NOMO-1 treated with dmso at 0.1 percent for 144 hours (cell line): ENCODE results near the gene COL4A6.

Source experiments
- DNase-seq: peaks from one replicate; lab custom pipeline; 2025; ENCODE audit not compliant: unreplicated experiment; lab: John Stamatoyannopoulos, UW

COL4A6 gene

DNA sequence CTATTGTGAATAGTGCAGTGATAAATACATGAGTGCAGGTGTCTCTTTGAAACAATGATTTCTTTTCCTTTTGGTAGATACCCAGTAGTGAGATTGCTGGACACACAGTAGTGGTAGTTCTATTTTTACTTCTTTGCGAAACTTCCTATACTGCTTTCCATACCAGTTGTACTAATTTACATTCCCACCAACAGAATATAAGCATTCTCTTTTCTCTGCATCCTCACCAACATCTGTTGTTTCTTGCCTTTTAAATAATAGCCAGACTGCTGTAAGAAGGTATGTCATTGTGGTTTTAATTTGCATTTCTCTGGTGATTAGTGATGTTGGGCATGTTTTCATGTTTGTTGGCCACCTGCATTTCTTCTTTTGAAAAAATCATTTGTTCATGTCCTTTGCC lies 105.9 kb downstream of the COL4A6 start:
- no peak for DNase-seq

- no peak for DNase-seq
Measured at GRCh38 chrX:108331126-108331909, 106.9 kb downstream of the COL4A6 start.

- no peak for DNase-seq
Measured at GRCh38 chrX:108323751-108324150, 114.5 kb downstream of the COL4A6 start.

DNA sequence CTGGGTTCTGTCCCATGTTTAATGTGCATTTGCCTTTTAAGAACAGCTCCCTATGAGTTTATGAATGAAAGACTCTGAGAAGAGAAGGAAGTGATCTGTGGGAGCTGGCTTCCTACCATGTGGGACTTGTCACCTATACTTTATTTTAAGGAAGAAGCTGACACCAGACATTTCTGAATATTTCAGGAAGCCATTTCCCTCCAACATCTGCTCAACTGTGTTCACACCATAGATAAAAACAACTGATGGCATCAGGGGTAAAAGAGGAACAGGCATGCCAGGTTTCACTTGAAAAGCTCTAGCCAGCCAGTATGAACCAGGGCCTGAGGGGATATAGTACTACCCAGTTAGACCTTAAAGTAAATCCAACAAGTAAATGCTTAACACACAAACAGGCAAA lies 116.0 kb downstream of the COL4A6 start:
- no peak for DNase-seq

- DNase-seq: no peak
Measured at GRCh38 chrX:108316456-108316855, 121.8 kb downstream of the COL4A6 start.

- no peak for DNase-seq
Measured at GRCh38 chrX:108313669-108314068, 124.6 kb downstream of the COL4A6 start.

DNA sequence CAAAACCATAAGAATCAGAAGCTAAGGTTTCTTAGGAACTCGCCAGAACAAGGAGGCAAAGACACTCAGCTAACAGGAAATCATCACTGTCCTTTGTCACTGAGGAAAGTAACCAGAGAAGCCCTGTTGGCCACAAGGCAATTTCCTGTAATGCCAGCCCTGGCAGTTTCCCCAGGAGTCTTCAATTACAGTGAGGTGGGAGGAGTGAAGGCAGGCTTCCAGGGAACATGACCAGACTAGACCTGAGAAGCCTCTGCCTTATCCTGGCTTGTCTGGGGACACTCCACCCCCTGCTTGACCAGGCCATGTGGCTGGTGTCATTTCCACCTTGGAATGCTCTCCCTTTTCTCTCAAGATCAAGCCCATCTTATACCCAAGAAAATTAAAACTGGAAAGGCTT lies 125.3 kb downstream of the COL4A6 start:
- DNase-seq: no peak

- no peak for DNase-seq
Measured at GRCh38 chrX:108312011-108312410, 126.2 kb downstream of the COL4A6 start.

DNA sequence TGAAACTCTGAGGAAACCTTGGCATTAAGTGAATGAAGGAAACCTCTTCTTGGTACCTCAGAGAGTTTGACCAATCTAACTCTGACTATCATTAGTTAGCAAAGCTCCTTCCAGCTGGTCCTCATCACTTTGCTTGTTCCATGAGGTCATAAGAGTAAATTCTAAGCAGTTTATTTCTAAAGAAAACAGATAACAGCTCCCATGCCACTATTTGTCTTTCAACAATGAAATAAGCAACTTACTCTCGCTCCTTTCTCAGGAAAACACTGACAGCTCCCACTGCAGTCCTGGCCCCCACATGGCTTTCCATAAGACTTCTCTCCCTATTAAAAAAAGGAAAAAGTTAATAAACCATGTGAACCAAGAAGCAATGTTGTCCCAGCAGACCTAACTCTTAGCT lies 127.7 kb downstream of the COL4A6 start:
- no peak for DNase-seq

DNA sequence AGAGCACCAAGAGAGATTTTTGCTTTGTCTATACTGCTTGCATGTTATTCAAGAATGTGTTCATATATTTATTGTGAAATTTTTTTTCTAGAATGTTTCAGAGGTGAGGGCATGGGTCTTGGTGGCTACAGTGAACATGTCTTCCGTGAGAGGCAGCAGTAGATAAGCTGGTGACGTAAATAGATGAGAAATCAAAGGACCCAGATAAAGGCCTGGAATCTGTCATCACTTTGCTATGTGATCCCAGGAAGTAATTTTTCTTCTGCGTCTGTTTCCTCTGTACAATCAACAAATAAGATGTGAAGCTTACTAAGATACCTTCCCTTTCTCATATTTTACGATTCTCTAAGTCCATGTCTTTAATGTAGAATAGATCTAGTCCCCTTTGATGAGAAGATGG lies 129.1 kb downstream of the COL4A6 start:
- no peak for DNase-seq

- no peak for DNase-seq
Measured at GRCh38 chrX:108307132-108308085, 130.8 kb downstream of the COL4A6 start.

DNA sequence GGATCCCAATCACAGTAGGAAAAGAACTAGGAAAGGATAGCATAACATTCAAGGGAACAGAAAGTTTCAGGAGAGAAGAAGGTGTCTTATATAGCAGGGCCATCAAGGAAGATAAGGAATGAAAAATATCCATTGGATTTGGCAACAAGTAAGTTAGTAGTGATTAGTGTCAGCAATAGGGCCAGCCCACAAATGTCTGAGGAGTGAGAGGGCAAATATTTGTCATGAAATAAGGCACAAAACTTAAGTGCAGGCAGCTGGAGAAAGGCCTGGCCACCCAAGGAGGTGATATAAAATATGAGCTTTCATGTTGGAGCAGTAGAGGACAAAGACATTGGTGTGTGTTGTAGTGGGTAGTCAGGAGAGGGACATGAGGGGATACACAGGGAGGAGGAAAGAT lies 132.1 kb downstream of the COL4A6 start:
- no peak for DNase-seq

GRCh38 chrX:108304757-108305156 lies 133.5 kb downstream of the COL4A6 start:
- DNase-seq: no peak

DNA sequence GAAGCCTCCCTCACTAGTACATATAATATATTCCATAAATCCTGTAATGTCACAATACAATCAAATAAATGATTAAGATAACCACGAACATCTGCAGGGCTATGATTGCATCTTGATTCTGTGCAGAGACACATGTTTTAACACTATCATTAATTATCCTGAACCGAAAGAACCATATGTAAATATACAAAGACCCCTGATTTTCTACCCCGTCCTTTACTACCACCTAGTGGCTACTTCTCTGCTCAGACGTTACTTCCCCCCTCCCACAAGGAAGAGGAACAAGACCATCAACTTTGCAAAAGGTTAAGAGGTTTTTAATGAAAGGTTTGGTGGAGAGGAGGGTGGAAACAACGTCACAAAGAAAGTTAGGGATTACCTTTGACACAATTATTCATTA lies 134.0 kb downstream of the COL4A6 start:
- no peak for DNase-seq

- no peak for DNase-seq
Measured at GRCh38 chrX:108303682-108304081, 134.5 kb downstream of the COL4A6 start.

- DNase-seq: no peak
Measured at GRCh38 chrX:108299704-108300103, 138.5 kb downstream of the COL4A6 start.

GRCh38 chrX:108299101-108299591 lies 139.1 kb downstream of the COL4A6 start:
- no peak for DNase-seq

DNA sequence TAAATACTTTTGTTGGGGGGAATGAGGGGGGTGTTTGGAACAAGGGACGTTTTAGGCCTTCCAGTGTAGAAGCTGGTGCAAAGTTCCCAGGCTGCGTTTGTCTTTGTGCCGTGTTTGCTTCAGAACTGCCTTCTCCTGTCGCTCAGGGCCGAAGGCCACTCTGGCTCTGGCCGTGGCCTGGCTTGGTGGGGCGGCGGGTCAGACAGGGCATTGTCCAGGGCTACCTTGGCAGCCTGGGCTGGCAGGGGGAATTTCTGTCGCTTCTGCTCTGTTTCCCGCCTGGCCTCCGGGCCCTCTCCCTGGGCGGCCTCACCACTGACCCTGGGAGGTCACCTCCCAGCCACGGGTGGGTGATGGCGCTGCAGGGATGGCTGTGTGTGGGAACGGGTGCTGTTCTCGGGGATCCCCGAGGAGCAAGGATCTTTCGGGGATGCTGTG lies 140.0 kb downstream of the COL4A6 start:
- no peak for DNase-seq

- no peak for DNase-seq
Measured at GRCh38 chrX:108297290-108297689, 140.9 kb downstream of the COL4A6 start.

DNA sequence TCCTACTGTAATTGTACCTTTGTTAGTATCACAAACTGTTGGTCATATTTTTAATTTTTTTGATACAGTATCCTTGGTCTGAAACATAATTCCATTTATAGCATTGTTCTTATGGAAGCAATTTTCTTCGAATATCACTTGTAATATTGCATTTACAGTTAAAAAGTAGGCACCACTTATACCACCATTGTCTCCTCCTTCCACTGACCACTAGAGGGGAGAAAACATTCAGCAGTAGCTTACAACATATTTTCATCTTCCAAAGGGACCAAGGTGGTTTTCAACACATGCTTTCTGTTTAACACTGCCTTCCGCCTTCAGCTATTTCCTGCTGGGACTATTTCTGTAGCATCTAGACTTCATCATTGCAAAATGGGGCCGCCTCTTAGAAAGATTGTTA lies 146.2 kb downstream of the COL4A6 start:
- DNase-seq: no peak

GRCh38 chrX:108285918-108286317 lies 152.3 kb downstream of the COL4A6 start:
- no peak for DNase-seq

- no peak for DNase-seq
Measured at GRCh38 chrX:108285356-108285755, 152.9 kb downstream of the COL4A6 start.
